Mucosa of descending colon (tissue), 3 donors: Measurements from ENCODE around the gene BOC. TPM values are rescaled to one million over a fixed set of nuclear protein-coding genes. Genes with fewer than 3 reads are reported as not detected.

Experiments
- ATAC-seq: fragments of 200-7000 bp; cut with Tn5 transposase; one replicate; pipeline ENCODE4 v1.9.1; 2020; ENCODE audit warnings: mild to moderate bottlenecking, moderate library complexity
- DNase-seq, 3 donors: peaks; one replicate each; pipeline ENCODE4 v3.0.0-alpha.2; 2020
- H3K36me3 ChIP-seq: fragments of 200-600 bp; one replicate; pipeline ENCODE4 v1.8.0; 2021; ENCODE audit warnings: low read depth, mild to moderate bottlenecking
- H3K4me1 ChIP-seq: fragments of 200-600 bp; one replicate; pipeline ENCODE4 v1.8.0; 2021; ENCODE audit warnings: low read depth, mild to moderate bottlenecking
- H3K4me3 ChIP-seq: fragments of 200-600 bp; one replicate; pipeline ENCODE4 v1.8.0; 2021; ENCODE audit warnings: mild to moderate bottlenecking
- H3K9me3 ChIP-seq: fragments of 200-600 bp; one replicate; pipeline ENCODE4 v1.8.0; 2021; ENCODE audit warnings: mild to moderate bottlenecking
- intact Hi-C, 2 donors: fragments of 100-400 bp; cut with DNase I in 1 of 2; cut with micrococcal nuclease in 1 of 2; formaldehyde crosslinking; loops; one replicate each; pipeline versions ENCODE4 v1.11.0 to v1.11.1; 2022; cut with DNase I, micrococcal nuclease
- total RNA-seq, 3 donors: library from RNA; stranded (reverse); fragmentation: NEBNext Ultra II Directional in 2 of 3; extraction: Animal tissue kit (Norgen Biotek cat#: 25700) in 2 of 3; gene quantifications; one replicate each; pipeline versions ENCODE4 v1.2.1 to v1.2.4, GENCODE V29; 2021 to 2023
- TF ChIP-seq, protein P1 (sequence below): fragments of 200-600 bp; IDR thresholded peaks from one replicate; pipeline ENCODE4 v1.8.0; 2022; ENCODE audit warnings: antibody characterized with exemption, mild to moderate bottlenecking
- donor health status: DM: no; HTN: no; CAD: no; lungs with moderate emphysema.
- donor health status: DM: no; HTN: no; CAD: no.
- donor health status: DM: no; HTN: yes; CAD: no.

The BOC gene
- total RNA-seq, 3 donors from 2014 or later: 4.9 to 70.9 (median 12.1) TPM

DNA sequence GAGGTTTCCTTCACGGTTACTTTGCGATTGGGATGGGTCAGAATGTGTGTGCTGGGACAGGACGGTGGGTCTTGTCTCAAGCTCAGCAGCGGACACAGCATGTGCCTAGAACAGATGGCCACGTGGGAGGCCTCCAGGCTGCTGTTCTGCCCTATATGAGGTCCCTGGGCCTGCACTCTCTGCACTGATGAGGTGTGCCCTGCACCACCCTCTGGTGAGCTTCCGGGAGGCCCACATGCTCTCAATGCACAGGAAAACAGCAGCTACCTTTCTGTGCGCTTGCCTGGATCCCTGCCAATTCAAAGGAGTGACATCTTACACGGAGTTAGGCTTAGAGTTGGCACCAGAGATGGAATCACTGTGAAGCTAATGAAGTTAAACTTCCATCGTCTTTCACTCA is 59.8 kb downstream of the BOC start:
- ATAC-seq (peak; percentile 15), DNase-seq (no peak)
- intact Hi-C loops: loop anchor here in 1 of 2 donors (10.0 kb wide), 1 partner anchor 56 kb away; the partner anchor contains the start of gene BOC
- Histone ChIP-seq H3K4me3 (no peak overlapping the region), H3K9me3 (no peaks in the 10 kb centered on the region), H3K36me3 (no peaks in the 10 kb centered on the region), H3K4me1 (no peaks in the 10 kb centered on the region)
- TF ChIP-seq, protein P1, sequence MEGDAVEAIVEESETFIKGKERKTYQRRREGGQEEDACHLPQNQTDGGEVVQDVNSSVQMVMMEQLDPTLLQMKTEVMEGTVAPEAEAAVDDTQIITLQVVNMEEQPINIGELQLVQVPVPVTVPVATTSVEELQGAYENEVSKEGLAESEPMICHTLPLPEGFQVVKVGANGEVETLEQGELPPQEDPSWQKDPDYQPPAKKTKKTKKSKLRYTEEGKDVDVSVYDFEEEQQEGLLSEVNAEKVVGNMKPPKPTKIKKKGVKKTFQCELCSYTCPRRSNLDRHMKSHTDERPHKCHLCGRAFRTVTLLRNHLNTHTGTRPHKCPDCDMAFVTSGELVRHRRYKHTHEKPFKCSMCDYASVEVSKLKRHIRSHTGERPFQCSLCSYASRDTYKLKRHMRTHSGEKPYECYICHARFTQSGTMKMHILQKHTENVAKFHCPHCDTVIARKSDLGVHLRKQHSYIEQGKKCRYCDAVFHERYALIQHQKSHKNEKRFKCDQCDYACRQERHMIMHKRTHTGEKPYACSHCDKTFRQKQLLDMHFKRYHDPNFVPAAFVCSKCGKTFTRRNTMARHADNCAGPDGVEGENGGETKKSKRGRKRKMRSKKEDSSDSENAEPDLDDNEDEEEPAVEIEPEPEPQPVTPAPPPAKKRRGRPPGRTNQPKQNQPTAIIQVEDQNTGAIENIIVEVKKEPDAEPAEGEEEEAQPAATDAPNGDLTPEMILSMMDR: no peak

DNA sequence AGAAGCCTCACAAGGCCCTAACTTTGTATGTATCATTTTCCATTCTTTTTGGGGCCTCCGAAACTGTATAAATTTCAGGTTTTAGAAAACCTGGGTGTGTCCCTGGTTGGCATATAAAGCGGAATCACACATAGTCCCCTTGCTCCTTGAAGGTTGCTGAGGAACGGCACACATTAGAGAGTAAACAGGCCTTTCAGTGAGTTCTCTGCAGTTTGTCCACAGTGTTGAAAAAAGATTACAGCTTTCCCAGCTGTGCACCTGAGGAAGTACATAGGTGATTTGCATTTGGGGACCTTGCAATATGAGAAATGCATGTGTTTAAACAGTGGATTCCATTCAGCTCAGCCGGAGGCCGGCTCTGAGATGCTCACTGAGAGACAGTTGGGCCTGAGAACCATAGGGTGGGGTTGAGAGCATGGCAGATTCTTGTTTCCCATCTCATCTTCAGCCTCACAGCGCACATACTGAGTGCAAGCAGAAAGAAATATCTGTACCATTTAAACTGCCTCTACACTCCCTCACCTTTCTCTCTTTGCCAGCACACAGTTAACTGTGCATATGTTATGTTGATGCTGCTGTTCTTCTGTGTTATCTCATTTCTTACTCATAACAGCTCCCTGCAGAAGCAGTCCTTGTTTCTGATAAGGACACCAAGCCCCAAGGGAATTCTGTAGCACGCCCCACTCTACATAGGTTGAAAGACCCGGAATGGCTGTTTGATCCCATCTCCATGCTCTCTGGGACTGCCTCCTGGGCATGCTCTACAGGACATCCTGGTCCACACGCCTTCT is 60.4 kb downstream of the BOC start:
- no peaks in the 10 kb centered on the region for H3K4me1 ChIP-seq
- no peak for DNase-seq
- ATAC-seq: no peak

DNA sequence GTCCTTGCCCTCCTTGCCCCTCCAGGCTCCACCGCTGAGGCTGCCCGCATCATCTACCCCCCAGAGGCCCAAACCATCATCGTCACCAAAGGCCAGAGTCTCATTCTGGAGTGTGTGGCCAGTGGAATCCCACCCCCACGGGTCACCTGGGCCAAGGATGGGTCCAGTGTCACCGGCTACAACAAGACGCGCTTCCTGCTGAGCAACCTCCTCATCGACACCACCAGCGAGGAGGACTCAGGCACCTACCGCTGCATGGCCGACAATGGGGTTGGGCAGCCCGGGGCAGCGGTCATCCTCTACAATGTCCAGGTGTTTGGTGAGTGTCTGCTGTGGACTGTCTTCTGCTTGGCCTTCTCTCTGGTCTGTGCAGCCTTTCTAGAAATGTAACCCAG is 61.0 kb downstream of the BOC start:
- Histone ChIP-seq H3K4me3 (no peak overlapping the region), H3K4me1 (no peaks in the 10 kb centered on the region), H3K36me3 (no peaks in the 10 kb centered on the region), H3K9me3 (no peaks in the 10 kb centered on the region)
- TF ChIP-seq, protein P1: no peak
- DNase-seq (no peak), ATAC-seq (no peak)
- intact Hi-C loops: loop anchor here in 1 of 2 donors (10.0 kb wide), 1 partner anchor 58 kb away; the partner anchor contains the start of gene BOC

More for the DNA sequence above, 60.4 kb downstream of the BOC start:
- intact Hi-C loops: loop anchor here in 1 of 2 donors (10.0 kb wide), 1 partner anchor 57 kb away; the partner anchor contains the start of gene BOC
- Histone ChIP-seq H3K4me3 (no peak overlapping the region), H3K36me3 (no peaks in the 10 kb centered on the region), H3K9me3 (no peaks in the 10 kb centered on the region)
- TF ChIP-seq, protein P1: no peak

DNA sequence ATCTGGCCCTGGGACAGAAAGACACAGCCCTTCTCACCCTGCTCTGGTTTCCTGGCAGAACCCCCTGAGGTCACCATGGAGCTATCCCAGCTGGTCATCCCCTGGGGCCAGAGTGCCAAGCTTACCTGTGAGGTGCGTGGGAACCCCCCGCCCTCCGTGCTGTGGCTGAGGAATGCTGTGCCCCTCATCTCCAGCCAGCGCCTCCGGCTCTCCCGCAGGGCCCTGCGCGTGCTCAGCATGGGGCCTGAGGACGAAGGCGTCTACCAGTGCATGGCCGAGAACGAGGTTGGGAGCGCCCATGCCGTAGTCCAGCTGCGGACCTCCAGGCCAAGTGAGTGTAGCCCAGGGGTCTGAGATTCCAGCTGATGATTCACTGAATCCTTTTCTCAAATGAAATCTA is 61.7 kb downstream of the BOC start:
- DNase-seq: no peak
- Histone ChIP-seq H3K4me3 (no peak overlapping the region), H3K4me1 (no peaks in the 10 kb centered on the region), H3K36me3 (no peaks in the 10 kb centered on the region), H3K9me3 (no peaks in the 10 kb centered on the region)
- ATAC-seq: no peak
- intact Hi-C loops: loop anchor here in 1 of 2 donors (10.0 kb wide), 1 partner anchor 58 kb away; the partner anchor contains the start of gene BOC
- TF ChIP-seq, protein P1: no peak

DNA sequence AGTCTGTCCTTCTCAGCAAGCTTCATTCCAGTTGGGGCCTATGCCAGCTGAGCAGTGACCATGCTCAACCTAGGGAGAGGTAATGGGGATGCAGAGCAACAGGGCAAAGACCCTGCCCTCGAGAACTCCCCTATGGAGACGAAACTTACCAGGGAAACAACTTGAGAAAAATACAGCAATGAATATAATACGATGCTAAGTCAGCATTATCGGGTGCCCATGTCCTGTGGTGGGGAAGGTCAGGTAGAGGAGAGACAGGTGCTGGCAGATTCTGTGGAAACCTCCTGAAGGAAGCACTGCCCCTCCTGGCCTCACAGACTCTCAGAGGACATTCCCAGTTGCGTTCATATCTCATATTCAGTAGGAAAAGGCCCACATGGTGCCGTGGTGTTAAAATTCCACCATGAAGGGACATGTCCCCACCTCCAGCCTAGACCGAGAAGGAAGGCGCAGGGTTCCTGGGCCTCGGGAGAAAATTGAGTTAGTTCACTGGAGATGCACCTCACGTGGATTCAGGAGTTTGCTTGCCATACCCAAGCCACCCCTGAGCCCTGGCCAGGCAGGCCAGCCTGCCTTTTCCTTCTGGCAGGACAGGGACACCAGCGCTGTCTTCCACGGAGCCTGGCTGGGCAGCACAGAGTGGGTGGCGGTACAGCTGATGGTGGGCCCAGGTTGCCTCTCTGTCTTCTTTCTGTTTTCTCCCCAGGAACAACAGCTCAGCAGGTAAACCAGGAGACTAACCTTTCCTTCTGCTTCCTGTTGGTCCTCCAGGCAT is 62.4 kb downstream of the BOC start:
- no peak for DNase-seq
- TF ChIP-seq, protein P1: no peak

More for the DNA sequence above, 62.4 kb downstream of the BOC start:
- no peaks in the 10 kb centered on the region for H3K4me1 ChIP-seq
- no peak overlapping the region for H3K4me3 ChIP-seq
- intact Hi-C loops: loop anchor here in 1 of 2 donors (10.0 kb wide), 1 partner anchor 59 kb away; the partner anchor contains the start of gene BOC
- no peaks in the 10 kb centered on the region for H3K36me3 ChIP-seq
- no peaks in the 10 kb centered on the region for H3K9me3 ChIP-seq
- ATAC-seq: no peak
